Neuronal stem cell (in vitro differentiated cells): ENCODE measurements around the gene MCCC1.

Source experiments
- DNase-seq: peaks from one replicate; pipeline ENCODE4 v3.0.0-alpha.2; 2013; ENCODE audit warnings: low spot score
- H2AFZ ChIP-seq: one replicate; pipeline ENCODE4 v1.6.1; 2013; ENCODE audit warnings: mild to moderate bottlenecking, low read length, inconsistent platforms
- H2AK5ac ChIP-seq: 2 replicates; pipeline ENCODE4 v1.6.1; 2013; ENCODE audit warnings: low read depth, mild to moderate bottlenecking, inconsistent platforms, low read length, moderate library complexity, mixed read lengths
- H2BK120ac ChIP-seq: 2 replicates; pipeline ENCODE4 v1.6.1; 2013; ENCODE audit warnings: low read depth, mild to moderate bottlenecking, inconsistent platforms, low read length, moderate library complexity, mixed read lengths
- H2BK12ac ChIP-seq: one replicate; pipeline ENCODE4 v1.6.1; 2013; ENCODE audit warnings: low read length, inconsistent platforms
- H2BK15ac ChIP-seq: 2 replicates; pipeline ENCODE4 v1.6.1; 2013; ENCODE audit warnings: mild to moderate bottlenecking, low read length, inconsistent platforms, mixed read lengths
- H2BK5ac ChIP-seq: one replicate; pipeline ENCODE4 v1.6.1; 2013; ENCODE audit warnings: inconsistent platforms, mild to moderate bottlenecking, low read length, moderate library complexity
- H3K14ac ChIP-seq: one replicate; pipeline ENCODE4 v1.6.1; 2013; ENCODE audit warnings: low read length, inconsistent platforms
- H3K18ac ChIP-seq: 2 replicates; pipeline ENCODE4 v1.6.1; 2013; ENCODE audit warnings: low read length, inconsistent platforms
- H3K23ac ChIP-seq: 2 replicates; pipeline ENCODE4 v1.6.1; 2013; ENCODE audit warnings: low read depth, mild to moderate bottlenecking, mixed read lengths, low read length, inconsistent platforms; ENCODE audit not compliant: poor library complexity
- H3K27ac ChIP-seq: replicated peaks from 3 replicates; pipeline ENCODE4 v1.5.1; 2013; ENCODE audit warnings: low read length, inconsistent platforms
- H3K27me3 ChIP-seq, 3 experiments: 2 replicates each; pipeline ENCODE4 v1.6.1; 2013; ENCODE audit warnings: low read length in 3 of 3, mild to moderate bottlenecking in 2 of 3, inconsistent platforms in 1 of 3, low read depth in 1 of 3, mixed read lengths in 1 of 3, moderate library complexity in 1 of 3; ENCODE audit not compliant: control insufficient read depth in 3 of 3, insufficient read depth in 3 of 3
- H3K36me3 ChIP-seq, 2 donors: replicated peaks in 1 of 2; 2 replicates each; pipeline ENCODE4 v1.6.1; 2013; ENCODE audit warnings: low read length in 2 of 2; ENCODE audit not compliant: control insufficient read depth in 2 of 2, insufficient read depth in 2 of 2
- H3K4ac ChIP-seq: 2 replicates; pipeline ENCODE4 v1.6.1; 2013; ENCODE audit warnings: inconsistent platforms, mild to moderate bottlenecking, low read length, moderate library complexity
- H3K4me1 ChIP-seq, 2 donors: 1 replicate in 1 of 2; 2 replicates in 1 of 2; pipeline ENCODE4 v1.6.1; 2013; ENCODE audit warnings: low read length in 2 of 2, low read depth in 1 of 2; ENCODE audit not compliant: control insufficient read depth in 2 of 2, insufficient read depth in 1 of 2
- H3K4me2 ChIP-seq: one replicate; pipeline ENCODE4 v1.6.1; 2013; ENCODE audit warnings: mild to moderate bottlenecking, low read length, inconsistent platforms; ENCODE audit not compliant: insufficient read depth, poor library complexity, severe bottlenecking
- H3K4me3 ChIP-seq, 2 donors: 2 replicates each; pipeline ENCODE4 v1.5.1; 2013; ENCODE audit warnings: low read length in 2 of 2, mild to moderate bottlenecking in 2 of 2, inconsistent platforms in 1 of 2, moderate library complexity in 1 of 2
- H3K79me1 ChIP-seq: one replicate; pipeline ENCODE4 v1.6.1; 2013; ENCODE audit warnings: low read depth, mild to moderate bottlenecking, inconsistent platforms, low read length, moderate library complexity
- H3K9ac ChIP-seq: one replicate; pipeline ENCODE4 v1.6.1; 2013; ENCODE audit warnings: mild to moderate bottlenecking, low read depth, low read length, inconsistent platforms; ENCODE audit not compliant: poor library complexity
- H3K9me3 ChIP-seq, 2 donors: replicated peaks in 1 of 2; 2 replicates each; pipeline versions ENCODE3 to v1.6.1; 2013; ENCODE audit warnings: low read length in 2 of 2, mild to moderate bottlenecking in 2 of 2, inconsistent platforms in 1 of 2, low read depth in 1 of 2, mixed read lengths in 1 of 2, moderate library complexity in 1 of 2; ENCODE audit not compliant: control insufficient read depth in 2 of 2, insufficient read depth in 1 of 2
- H4K8ac ChIP-seq: one replicate; pipeline ENCODE4 v1.6.1; 2013; ENCODE audit warnings: low read depth, mild to moderate bottlenecking, inconsistent platforms, low read length, moderate library complexity
- H4K91ac ChIP-seq: one replicate; pipeline ENCODE4 v1.6.1; 2013; ENCODE audit warnings: low read length, low read depth, mild to moderate bottlenecking, inconsistent platforms; ENCODE audit not compliant: poor library complexity
- WGBS, 2 donors: extraction: QIAGEN DNeasy Blood & Tissue Kit; methylation state at CpG; one replicate each; pipeline ENCODE4 v1.1.7; 2013; ENCODE audit warnings: missing lambda C conversion rate in 2 of 2, mixed read lengths in 1 of 2; ENCODE audit not compliant: insufficient read length in 2 of 2, insufficient replicate concordance in 1 of 2; ENCODE audit errors: extremely low coverage in 2 of 2; 5-methylcytosine and 5-hydroxymethylcytosine counted together

Gene MCCC1

DNA sequence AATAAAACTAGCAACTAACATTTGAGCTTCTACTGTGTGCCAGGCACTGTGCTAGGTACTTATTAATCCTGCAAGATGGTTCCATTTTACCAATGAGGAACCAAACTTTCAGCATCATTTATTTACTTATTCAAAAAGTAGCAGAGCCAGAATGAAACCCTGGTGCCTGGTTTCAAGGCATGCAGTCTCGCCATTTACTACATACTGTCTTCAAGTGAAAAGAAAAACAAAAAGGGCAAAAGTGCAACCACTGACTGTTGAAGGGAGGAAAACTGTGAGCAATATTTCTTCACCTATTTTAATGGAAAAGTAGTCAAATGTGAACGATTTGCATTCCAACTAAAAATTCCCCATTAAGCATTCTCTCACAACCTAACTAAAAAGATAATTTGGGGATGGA lies 127.7 kb downstream of the MCCC1 start:
- WGBS, 2 donors, result no CpG with 5 or more reads among the region's 2 CpGs
- no peak overlapping the region for H2BK5ac ChIP-seq
- H3K23ac ChIP-seq, result no peak overlapping the region
- H2AK5ac ChIP-seq, result no peak overlapping the region
- H4K91ac ChIP-seq, result no peak overlapping the region
- H2BK15ac ChIP-seq, result no peak overlapping the region
- no peak overlapping the region for H2BK12ac ChIP-seq
- no peak overlapping the region for H3K9ac ChIP-seq
- H3K14ac ChIP-seq, result no peak overlapping the region
- no peaks in the 10 kb centered on the region for H3K9me3 ChIP-seq
- DNase-seq, result no peak
- no peak overlapping the region for H3K4me2 ChIP-seq
- no peak overlapping the region for H3K18ac ChIP-seq
- no peak overlapping the region for H2AFZ ChIP-seq
- H3K36me3 ChIP-seq, result peaks cover 0 to 3% of the 10 kb centered on the region in 2 donors
- H3K4me3 ChIP-seq, result no peak overlapping the region
- H2BK120ac ChIP-seq, result no peak overlapping the region
- H3K4ac ChIP-seq, result no peak overlapping the region
- H3K4me1 ChIP-seq, result no peaks in the 10 kb centered on the region
- H3K27me3 ChIP-seq, result no peaks in the 10 kb centered on the region
- H3K27ac ChIP-seq, result no peak overlapping the region
- no peak overlapping the region for H4K8ac ChIP-seq
- H3K79me1 ChIP-seq, result no peaks in the 10 kb centered on the region

DNA sequence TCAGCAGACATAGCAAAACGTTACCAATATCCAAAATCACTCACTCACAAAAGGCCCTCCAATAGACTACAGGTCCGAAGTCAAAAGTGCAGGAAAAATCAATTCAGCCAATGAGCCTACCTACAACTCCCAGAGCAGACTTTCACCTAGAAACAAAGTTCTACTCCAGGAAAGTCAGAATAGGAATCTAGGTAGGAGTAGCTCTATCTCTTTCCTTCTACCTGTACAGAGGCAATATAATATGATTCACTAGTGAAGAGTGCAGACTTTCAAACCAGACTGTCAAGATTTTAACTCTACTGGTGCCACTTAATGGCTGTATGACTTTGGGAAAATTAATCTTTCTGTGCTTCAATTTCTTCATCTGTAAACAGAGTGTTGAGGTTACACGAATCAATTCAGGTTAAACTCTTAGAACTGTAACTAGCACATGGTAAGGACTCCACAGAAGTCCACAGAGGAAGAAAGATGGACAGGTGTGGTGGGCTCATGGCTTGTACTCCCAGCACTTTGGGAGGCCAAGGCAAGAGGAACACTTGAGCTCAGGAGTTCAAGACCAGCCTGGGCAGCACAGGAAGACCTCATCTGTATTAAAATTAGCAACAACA lies 128.4 kb downstream of the MCCC1 start:
- H3K36me3 ChIP-seq, result peaks cover 0 to 3% of the 10 kb centered on the region in 2 donors
- no CpG with 5 or more reads among the region's 3 CpGs for WGBS, 2 donors
- H2AFZ ChIP-seq, result no peak overlapping the region
- H2BK15ac ChIP-seq, result no peak overlapping the region
- no peak for DNase-seq
- H3K9me3 ChIP-seq, result no peaks in the 10 kb centered on the region
- no peak overlapping the region for H3K4me2 ChIP-seq
- no peak overlapping the region for H3K4ac ChIP-seq
- H2BK120ac ChIP-seq, result no peak overlapping the region
- H3K4me3 ChIP-seq, result no peak overlapping the region
- H3K27me3 ChIP-seq, result no peaks in the 10 kb centered on the region
- no peak overlapping the region for H4K91ac ChIP-seq
- no peak overlapping the region for H3K27ac ChIP-seq
- no peaks in the 10 kb centered on the region for H3K79me1 ChIP-seq
- H3K4me1 ChIP-seq, result no peaks in the 10 kb centered on the region
- no peak overlapping the region for H3K23ac ChIP-seq
- H2BK5ac ChIP-seq, result no peak overlapping the region
- H2BK12ac ChIP-seq, result no peak overlapping the region
- no peak overlapping the region for H2AK5ac ChIP-seq
- H3K14ac ChIP-seq, result no peak overlapping the region
- H3K9ac ChIP-seq, result no peak overlapping the region
- H4K8ac ChIP-seq, result no peak overlapping the region
- no peak overlapping the region for H3K18ac ChIP-seq

DNA sequence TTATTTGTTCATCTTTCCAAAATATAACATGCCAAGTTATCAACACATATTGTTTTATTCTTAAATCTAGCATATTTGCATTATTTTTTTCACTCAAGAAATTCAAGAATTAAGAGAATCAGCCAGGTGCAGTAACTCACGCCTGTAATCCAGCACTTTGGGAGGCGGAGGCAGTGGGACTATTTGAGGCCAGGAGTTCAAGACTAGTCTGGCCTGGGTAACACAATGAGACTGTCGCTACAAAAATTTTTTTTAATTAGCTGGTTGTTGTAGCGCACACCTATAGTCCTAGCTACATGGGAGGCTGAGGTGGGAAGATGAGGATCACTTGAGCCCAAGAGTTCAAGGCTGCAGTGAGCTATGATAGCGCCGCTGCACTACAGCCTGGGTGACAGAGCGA lies 129.4 kb downstream of the MCCC1 start:
- Histone ChIP-seq H3K27me3 (no peaks in the 10 kb centered on the region), H4K91ac (no peak overlapping the region), H3K4ac (no peak overlapping the region), H2AFZ (no peak overlapping the region), H3K36me3 (peaks cover 0 to 8% of the 10 kb centered on the region in 2 donors), H3K4me1 (no peaks in the 10 kb centered on the region), H3K4me2 (no peak overlapping the region), H3K14ac (no peak overlapping the region), H2BK12ac (no peak overlapping the region), H2BK120ac (no peak overlapping the region), H3K79me1 (no peaks in the 10 kb centered on the region), H3K9me3 (no peaks in the 10 kb centered on the region), H4K8ac (no peak overlapping the region), H3K4me3 (no peak overlapping the region), H3K27ac (no peak overlapping the region), H3K18ac (no peak overlapping the region), H2AK5ac (no peak overlapping the region), H2BK5ac (no peak overlapping the region), H3K9ac (no peak overlapping the region), H3K23ac (no peak overlapping the region), H2BK15ac (no peak overlapping the region)
- WGBS, 2 donors, result no CpG with 5 or more reads among the region's 7 CpGs
- DNase-seq, result no peak

- no peak overlapping the region for H4K91ac ChIP-seq
- H3K4ac ChIP-seq, result no peak overlapping the region
- H2BK120ac ChIP-seq, result no peak overlapping the region
- no peaks in the 10 kb centered on the region for H3K27me3 ChIP-seq
- no peak overlapping the region for H2BK15ac ChIP-seq
- DNase-seq, result no peak
- H2BK5ac ChIP-seq, result no peak overlapping the region
- no peak overlapping the region for H2BK12ac ChIP-seq
- no peak overlapping the region for H3K18ac ChIP-seq
- no peak overlapping the region for H3K27ac ChIP-seq
- H3K9ac ChIP-seq, result no peak overlapping the region
- H3K79me1 ChIP-seq, result no peaks in the 10 kb centered on the region
- H3K36me3 ChIP-seq, result peaks cover 0 to 8% of the 10 kb centered on the region in 2 donors
- H2AFZ ChIP-seq, result no peak overlapping the region
- H3K4me1 ChIP-seq, result no peaks in the 10 kb centered on the region
- H3K4me3 ChIP-seq, result no peak overlapping the region
- H3K4me2 ChIP-seq, result no peak overlapping the region
- H4K8ac ChIP-seq, result no peak overlapping the region
- no peak overlapping the region for H3K23ac ChIP-seq
- no peak overlapping the region for H2AK5ac ChIP-seq
- H3K9me3 ChIP-seq, result no peaks in the 10 kb centered on the region
- no peak overlapping the region for H3K14ac ChIP-seq
Measured at GRCh38 chr3:182969277-182969676, 130.0 kb downstream of the MCCC1 start.
